Mucosa of gallbladder (tissue), 1 donor: ENCODE measurements around the gene MTM1. TPM values are rescaled to one million over a fixed set of nuclear protein-coding genes. Genes with fewer than 3 reads are reported as not detected.
A peak's percentile ranks its signal among the peaks of the same experiment; 100 is the strongest.

Experiments used
- DNase-seq: peaks from one replicate; pipeline ENCODE4 v3.0.0-alpha.2; 2020; ENCODE audit warnings: low spot score
- total RNA-seq: library from RNA; stranded (reverse); gene quantifications from one replicate; pipeline ENCODE4 v1.2.1, GENCODE V29; 2021
- donor health status: DM: no; HTN: no; CAD: no.

MTM1 gene
- 15.6 TPM for total RNA-seq

- DNase-seq = peak; percentile 93
These were observed at the start of gene MTM1 for GRCh38 chrX:150568320-150569154. MTM1 (plus strand) TSS chrX:150568621; CDS start chrX:150592615, 23,994 bp downstream.

GRCh38 chrX:150522494-150522893 is 45.9 kb upstream of the MTM1 start:
- no peak for DNase-seq

- DNase-seq = no peak
These were observed 43.1 kb upstream of the MTM1 start for GRCh38 chrX:150525061-150525919.

GRCh38 chrX:150526692-150527091 is 41.7 kb upstream of the MTM1 start:
- DNase-seq = no peak

- no peak for DNase-seq
These were observed 41.3 kb upstream of the MTM1 start for GRCh38 chrX:150527108-150527507.

GRCh38 chrX:150529587-150529986 is 38.8 kb upstream of the MTM1 start:
- DNase-seq = no peak

GRCh38 chrX:150530821-150531220 is 37.6 kb upstream of the MTM1 start:
- DNase-seq = no peak

GRCh38 chrX:150531467-150531866 is 37.0 kb upstream of the MTM1 start:
- DNase-seq = no peak

- DNase-seq = no peak
These were observed 34.6 kb upstream of the MTM1 start for GRCh38 chrX:150533863-150534262.

- no peak for DNase-seq
These were observed 31.8 kb upstream of the MTM1 start for GRCh38 chrX:150536455-150537116.

- DNase-seq = no peak
These were observed 30.6 kb upstream of the MTM1 start for GRCh38 chrX:150537851-150538250.

GRCh38 chrX:150540965-150541364 is 27.5 kb upstream of the MTM1 start:
- DNase-seq = no peak

GRCh38 chrX:150542846-150543229 is 25.6 kb upstream of the MTM1 start:
- DNase-seq = no peak

- DNase-seq = no peak
These were observed 24.9 kb upstream of the MTM1 start for GRCh38 chrX:150543230-150544155.

- no peak for DNase-seq
These were observed 24.1 kb upstream of the MTM1 start for GRCh38 chrX:150544222-150544787.

GRCh38 chrX:150544835-150545770 is 23.3 kb upstream of the MTM1 start:
- no peak for DNase-seq

GRCh38 chrX:150546711-150547153 is 21.7 kb upstream of the MTM1 start:
- no peak for DNase-seq

GRCh38 chrX:150547375-150548115 is 20.9 kb upstream of the MTM1 start:
- DNase-seq = peak; percentile 52

GRCh38 chrX:150548251-150548650 is 20.2 kb upstream of the MTM1 start:
- DNase-seq = no peak
